HCT116 (cell line): ENCODE measurements around the gene FAM89B. TPM values are rescaled to one million over a fixed set of nuclear protein-coding genes. Genes with fewer than 3 reads are reported as not detected.

Source experiments
- ATAC-seq: fragments of 200-7000 bp; cut with Tn5 transposase; 2 replicates; pipeline ENCODE4 v1.9.1; 2020; ENCODE audit warnings: mild to moderate bottlenecking, moderate library complexity
- BruUV-seq: library from RNA; stranded (reverse); fragments of 400-500 nt; replicated peaks from 2 replicates; lab custom pipeline; 2021; lab: Mats Ljungman, UMichigan
- CTCF ChIA-PET: fragments of 300-600 bp; sonication (Branson Sonifier 250); formaldehyde crosslinking; loops from one replicate; lab custom pipeline; 2021; ENCODE audit warnings: antibody characterized with exemption; lab: Charles Lee
- POLR2A ChIA-PET: fragments of 300-600, 350-600 bp; sonication (Branson Sonifier 250); formaldehyde crosslinking; loops from one replicate; lab custom pipeline; 2021; ENCODE audit warnings: antibody characterized with exemption; lab: Charles Lee
- RAD21 ChIA-PET, 2 experiments: fragments of 300-600 bp; sonication (Branson Sonifier 250); formaldehyde crosslinking; loops; one replicate each; lab custom pipeline; 2023; ENCODE audit warnings: low total read pairs in 2 of 2; ENCODE audit not compliant: uncharacterized antibody in 2 of 2, unreplicated experiment in 2 of 2, low non-redundant PET in 1 of 2; lab: Charles Lee
- DNase-seq: peaks from one replicate; pipeline ENCODE4 v3.0.0-alpha.2; 2010; ENCODE audit warnings: low read depth, low spot score
- H2AFZ ChIP-seq: fragments of 200-600 bp; shearing (Covaris generic), sonication (generic); 2 replicates; pipeline ENCODE4 v1.6.1; 2017; ENCODE audit warnings: low read depth, mixed run types, mixed read lengths, antibody characterized with exemption, low read length; ENCODE audit not compliant: poor library complexity, severe bottlenecking
- H3K27ac ChIP-seq: 2 replicates; pipeline ENCODE4 v1.5.1; 2012; ENCODE audit warnings: low read depth, low read length
- H3K27me3 ChIP-seq: fragments of 200-600 bp; sonication (generic); 2 replicates; pipeline ENCODE4 v1.6.1; 2016; ENCODE audit warnings: mixed run types, low read length, mixed read lengths; ENCODE audit not compliant: insufficient read depth
- H3K36me3 ChIP-seq, 2 experiments: fragments of 200-500 bp in 1 of 2; fragments of 200-600 bp in 1 of 2; sonication (Bioruptor generic) in 1 of 2; sonication (generic) in 1 of 2; 2 replicates each; pipeline versions ENCODE4 v1.5.1 to v1.6.1; 2014 to 2016; ENCODE audit warnings: low read length in 2 of 2, inconsistent platforms in 1 of 2, mixed read lengths in 1 of 2, mixed run types in 1 of 2; ENCODE audit not compliant: insufficient read depth in 2 of 2, control insufficient read depth in 1 of 2
- H3K4me1 ChIP-seq, 2 experiments: fragments of 200-600 bp in 1 of 2; sonication (generic) in 1 of 2; 2 replicates each; pipeline versions ENCODE4 v1.5.1 to v1.6.1; 2012 to 2017; ENCODE audit warnings: low read length in 2 of 2, inconsistent platforms in 1 of 2, mild to moderate bottlenecking in 1 of 2, mixed read lengths in 1 of 2, mixed run types in 1 of 2, moderate library complexity in 1 of 2; ENCODE audit not compliant: insufficient read depth in 2 of 2, control insufficient read depth in 1 of 2
- H3K4me2 ChIP-seq: fragments of 200-600 bp; sonication (generic); 2 replicates; pipeline ENCODE4 v1.6.1; 2017; ENCODE audit warnings: mixed run types, low read length, mixed read lengths
- H3K4me3 ChIP-seq, 2 experiments: fragments of 200-600 bp in 1 of 2; sonication (generic) in 1 of 2; replicated peaks in 1 of 2; 2 replicates each; pipeline ENCODE4 v1.5.1; 2011 to 2016; ENCODE audit warnings: low read length in 2 of 2, control low read depth in 1 of 2, low read depth in 1 of 2, mild to moderate bottlenecking in 1 of 2, mixed read lengths in 1 of 2, mixed run types in 1 of 2
- H3K79me2 ChIP-seq: fragments of 200-600 bp; sonication (generic); 2 replicates; pipeline ENCODE4 v1.6.1; 2017; ENCODE audit warnings: mild to moderate bottlenecking, mixed run types, low read length, moderate library complexity, mixed read lengths; ENCODE audit not compliant: insufficient read depth
- H3K9ac ChIP-seq: fragments of 200-600 bp; sonication (generic); 2 replicates; pipeline ENCODE4 v1.6.1; 2016; ENCODE audit warnings: low read length, mixed read lengths
- H3K9me2 ChIP-seq: fragments of 200-600 bp; sonication (generic), shearing (Covaris generic); 2 replicates; pipeline ENCODE4 v1.6.1; 2017; ENCODE audit warnings: mixed run types, mild to moderate bottlenecking, moderate library complexity; ENCODE audit not compliant: insufficient read depth
- H3K9me3 ChIP-seq, 2 experiments: fragments of 200-500 bp in 1 of 2; fragments of 200-600 bp in 1 of 2; sonication (Bioruptor generic) in 1 of 2; sonication (generic) in 1 of 2; 2 replicates each; pipeline ENCODE4 v1.6.1; 2014 to 2017; ENCODE audit warnings: low read length in 2 of 2, mixed read lengths in 2 of 2, inconsistent platforms in 1 of 2, low read depth in 1 of 2, mild to moderate bottlenecking in 1 of 2, mixed run types in 1 of 2, moderate library complexity in 1 of 2; ENCODE audit not compliant: control insufficient read depth in 1 of 2, insufficient read depth in 1 of 2
- H4K20me1 ChIP-seq: fragments of 200-600 bp; sonication (generic), shearing (Covaris generic); 2 replicates; pipeline ENCODE4 v1.6.1; 2017; ENCODE audit warnings: mixed run types, mild to moderate bottlenecking, moderate library complexity; ENCODE audit not compliant: insufficient read depth
- ATF3 ChIP-seq: IDR thresholded peaks from 2 replicates; pipeline ENCODE4 v1.6.1; 2012
- CBX3 ChIP-seq: IDR thresholded peaks from 2 replicates; pipeline ENCODE4 v1.6.1; 2012; ENCODE audit warnings: low read depth
- CEBPB ChIP-seq: IDR thresholded peaks from 2 replicates; pipeline ENCODE4 v1.6.1; 2012; ENCODE audit warnings: low read depth
- CTCF ChIP-seq, 3 experiments: fragments of 200-600 bp in 1 of 3; sonication (generic) in 1 of 3; IDR thresholded peaks in 2 of 3; conservative IDR thresholded peaks in 1 of 3; 2 replicates each; pipeline ENCODE4 v1.5.1; 2012 to 2017; ENCODE audit warnings: low read depth in 2 of 3, low read length in 2 of 3, antibody characterized with exemption in 1 of 3, borderline replicate concordance in 1 of 3, control low read depth in 1 of 3, mild to moderate bottlenecking in 1 of 3, mixed read lengths in 1 of 3, mixed run types in 1 of 3, moderate library complexity in 1 of 3; ENCODE audit not compliant: insufficient read depth in 1 of 3
- JUND ChIP-seq: IDR thresholded peaks from 2 replicates; pipeline ENCODE4 v1.6.1; 2012
- POLR2A ChIP-seq: IDR thresholded peaks from 2 replicates; pipeline ENCODE4 v1.7.0; 2011; ENCODE audit warnings: borderline replicate concordance; ENCODE audit not compliant: insufficient read depth, insufficient read length; ENCODE audit errors: extremely low read depth
- POLR2AphosphoS5 ChIP-seq: IDR thresholded peaks from 2 replicates; pipeline ENCODE4 v1.6.1; 2011; ENCODE audit warnings: mild to moderate bottlenecking, low read depth, low read length, moderate library complexity
- REST ChIP-seq: IDR thresholded peaks from 2 replicates; pipeline ENCODE4 v1.6.1; 2012; ENCODE audit warnings: low read depth
- SIN3A ChIP-seq: IDR thresholded peaks from 2 replicates; pipeline ENCODE4 v1.6.1; 2012; ENCODE audit warnings: low read depth
- SP1 ChIP-seq: IDR thresholded peaks from 2 replicates; pipeline ENCODE4 v1.6.1; 2012; ENCODE audit warnings: low read depth
- ZBTB33 ChIP-seq: IDR thresholded peaks from 2 replicates; pipeline ENCODE4 v1.6.1; 2011; ENCODE audit warnings: mild to moderate bottlenecking, low read length, moderate library complexity; ENCODE audit not compliant: insufficient replicate concordance; ENCODE audit errors: extremely low read depth
- ZNF274 ChIP-seq: fragments of 200-500 bp; sonication (Bioruptor generic); IDR thresholded peaks from 2 replicates; pipeline ENCODE4 v1.6.1; 2014; ENCODE audit warnings: mild to moderate bottlenecking, low read depth, low read length, inconsistent platforms
- intact Hi-C: fragments of 100-400 bp; cut with micrococcal nuclease; formaldehyde crosslinking; loops from 2 replicates; pipeline ENCODE4 v1.10.0; 2022
- total RNA-seq: library from RNA; stranded (reverse); gene quantifications from one replicate; pipeline ENCODE4 v1.2.1, GENCODE V29; 2021; ENCODE audit not compliant: unreplicated experiment

Gene FAM89B
- total RNA-seq, 1 experiment from 2014 or later: 60.0 TPM

- Histone ChIP-seq H4K20me1 (no peaks in the 10 kb centered on the region), H3K4me3 (no peak overlapping the region), H3K9me2 (no peaks in the 10 kb centered on the region), H3K36me3 (peaks cover 11 to 22% of the 10 kb centered on the region in 2 experiments; a peak in 3 of 4 replicates), H3K9ac (no peak overlapping the region), H3K4me1 (peaks cover 13 to 61% of the 10 kb centered on the region in 2 experiments), H3K27me3 (no peaks in the 10 kb centered on the region), H3K4me2 (no peak overlapping the region), H2AFZ (no peak overlapping the region), H3K27ac (peak overlapping the region; percentile 11; the same call in 1 of the 2 replicates), H3K9me3 (no peaks in the 10 kb centered on the region), H3K79me2 (peaks cover 48% of the 10 kb centered on the region)
- no peak for DNase-seq
- no TSS peak for BruUV-seq
- TF ChIP-seq ZBTB33: no peak
- TF ChIP-seq ZNF274: no peak
- TF ChIP-seq CBX3: no peak
- TF ChIP-seq SIN3A: no peak
- TF ChIP-seq POLR2AphosphoS5: no peak
- no peak for TF ChIP-seq POLR2A
- no peak for TF ChIP-seq JUND
- no peak for TF ChIP-seq CTCF (IDR thresholded peaks at IDR 0.05 in 2 of 3, conservative IDR thresholded peaks at IDR 0.05 in 1 of 3; ENCODE audit: borderline replicate concordance in 1 of 3, insufficient read depth in 1 of 3, low read depth in 2 of 3, low read length in 2 of 3)
- no peak for TF ChIP-seq CEBPB
- no peak for TF ChIP-seq ATF3
- TF ChIP-seq REST: no peak
- TF ChIP-seq SP1: no peak
- ChIA-PET CTCF (no interaction called here), RAD21 (no interaction called here), POLR2A (interaction anchor here (1.1 to 1.4 kb wide), 2 partner anchors 50 to 63 kb away, joined by 3 to 6 read pairs; no protein-coding TSS in a partner anchor)
- intact Hi-C loops: no loop called here
- no peak for ATAC-seq
Observed at GRCh38 chr11:65609665-65610064, 37.3 kb downstream of the FAM89B start.
